Measurements from ENCODE around the gene BFSP2. TPM values are rescaled to one million over a fixed set of nuclear protein-coding genes. Genes with fewer than 3 reads are reported as not detected.

Gene BFSP2
- total RNA-seq, 1 experiment from 2014 or later: 0.67 TPM

DNA sequence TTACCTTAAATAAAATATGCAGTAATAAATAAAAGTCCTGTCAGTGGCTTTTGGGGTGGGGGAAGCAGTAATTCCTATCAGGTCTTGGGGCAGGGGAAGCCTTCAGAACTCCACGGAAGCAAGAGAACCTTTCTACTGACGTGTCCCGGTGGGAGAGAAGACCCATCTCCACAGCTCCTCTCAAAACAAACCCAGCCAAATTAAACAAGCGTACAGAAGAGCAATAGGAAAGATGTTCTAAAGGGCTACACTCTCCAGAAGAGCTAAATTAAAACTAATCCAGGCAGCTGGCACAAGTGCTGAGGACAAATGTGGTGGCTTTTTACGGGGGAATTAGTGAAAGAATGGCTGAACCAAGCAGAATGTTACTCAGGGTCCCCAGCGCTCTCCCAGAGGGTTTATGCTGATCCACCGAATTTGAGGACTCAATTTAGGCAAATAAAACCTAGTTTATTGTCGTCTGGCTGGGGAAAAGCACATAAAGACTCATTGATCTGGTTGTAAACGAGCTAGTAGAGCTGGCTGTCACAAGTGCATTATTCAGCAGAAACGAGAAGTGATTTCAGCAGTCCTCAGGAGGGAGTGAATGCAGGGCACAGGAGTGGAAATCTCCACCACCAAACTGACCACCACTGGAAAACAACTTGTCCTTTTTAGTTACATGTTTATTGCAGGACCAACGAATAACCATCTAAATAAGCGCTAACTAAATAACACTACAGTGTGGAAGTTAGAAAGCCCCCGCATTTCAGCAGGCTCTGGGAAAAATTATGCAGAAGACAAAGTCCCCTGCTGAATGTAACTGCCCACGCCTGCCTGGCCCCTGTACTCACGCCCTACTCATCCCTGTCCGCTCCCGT lies 13.5 kb downstream of the BFSP2 start:
- intact Hi-C loops (cut with micrococcal nuclease; ENCODE audit: unreplicated experiment): no loop called here
- TF ChIP-seq SIN3A (IDR thresholded peaks at IDR 0.05; ENCODE audit: borderline replicate concordance, insufficient read depth, low read depth, low read length): no peak
- TF ChIP-seq, protein P1, sequence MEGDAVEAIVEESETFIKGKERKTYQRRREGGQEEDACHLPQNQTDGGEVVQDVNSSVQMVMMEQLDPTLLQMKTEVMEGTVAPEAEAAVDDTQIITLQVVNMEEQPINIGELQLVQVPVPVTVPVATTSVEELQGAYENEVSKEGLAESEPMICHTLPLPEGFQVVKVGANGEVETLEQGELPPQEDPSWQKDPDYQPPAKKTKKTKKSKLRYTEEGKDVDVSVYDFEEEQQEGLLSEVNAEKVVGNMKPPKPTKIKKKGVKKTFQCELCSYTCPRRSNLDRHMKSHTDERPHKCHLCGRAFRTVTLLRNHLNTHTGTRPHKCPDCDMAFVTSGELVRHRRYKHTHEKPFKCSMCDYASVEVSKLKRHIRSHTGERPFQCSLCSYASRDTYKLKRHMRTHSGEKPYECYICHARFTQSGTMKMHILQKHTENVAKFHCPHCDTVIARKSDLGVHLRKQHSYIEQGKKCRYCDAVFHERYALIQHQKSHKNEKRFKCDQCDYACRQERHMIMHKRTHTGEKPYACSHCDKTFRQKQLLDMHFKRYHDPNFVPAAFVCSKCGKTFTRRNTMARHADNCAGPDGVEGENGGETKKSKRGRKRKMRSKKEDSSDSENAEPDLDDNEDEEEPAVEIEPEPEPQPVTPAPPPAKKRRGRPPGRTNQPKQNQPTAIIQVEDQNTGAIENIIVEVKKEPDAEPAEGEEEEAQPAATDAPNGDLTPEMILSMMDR (IDR thresholded peaks at IDR 0.05): no peak
- TF ChIP-seq POLR2AphosphoS5 (IDR thresholded peaks at IDR 0.05; ENCODE audit: low read depth, low read length): peak; percentile 69; the same call in 1 of the 2 replicates
- TF ChIP-seq TCF7L2 (IDR thresholded peaks at IDR 0.05; ENCODE audit: low read depth, low read length): no peak
- no TSS peak for BruUV-seq (replicated peaks)
- peak overlapping the region; percentile 98 for H3K27ac ChIP-seq (ENCODE audit: low read length)
- peaks cover 41% of the 10 kb centered on the region for H3K4me1 ChIP-seq (ENCODE audit: control insufficient read depth, insufficient read depth, low read length)
- no peaks in the 10 kb centered on the region for H3K9me3 ChIP-seq (ENCODE audit: control insufficient read depth, insufficient read depth, low read depth, low read length)
- H3K27me3 ChIP-seq (ENCODE audit: control insufficient read depth, insufficient read depth, low read length): no peaks in the 10 kb centered on the region
- in situ Hi-C loops (cut with HindIII; ENCODE audit: low pct_unique_long_range_greater_than_20kb, low sequenced_read_pairs): no loop called here
- no peaks in the 10 kb centered on the region for H3K36me3 ChIP-seq (ENCODE audit: control insufficient read depth, insufficient read depth, low read length)
- H3K4me3 ChIP-seq (ENCODE audit: low read depth in 2 of 2, low read length in 2 of 2): peak overlapping the region; percentile 38 to 64
- ATAC-seq: peak; percentile 82
- peak; percentile 36 for DNase-seq (ENCODE audit: low read depth, low spot score)
- ChIA-PET CTCF (interaction anchor here (0.6 to 1.7 kb wide), 2 partner anchors 160 to 372 kb away, joined by 4 to 5 read pairs; partner anchors contain the start of gene CDV3), POLR2A (interaction anchor here (0.6 to 0.8 kb wide), 2 partner anchors 163 to 166 kb away, joined by 3 to 4 read pairs; no protein-coding TSS in a partner anchor)

DNA sequence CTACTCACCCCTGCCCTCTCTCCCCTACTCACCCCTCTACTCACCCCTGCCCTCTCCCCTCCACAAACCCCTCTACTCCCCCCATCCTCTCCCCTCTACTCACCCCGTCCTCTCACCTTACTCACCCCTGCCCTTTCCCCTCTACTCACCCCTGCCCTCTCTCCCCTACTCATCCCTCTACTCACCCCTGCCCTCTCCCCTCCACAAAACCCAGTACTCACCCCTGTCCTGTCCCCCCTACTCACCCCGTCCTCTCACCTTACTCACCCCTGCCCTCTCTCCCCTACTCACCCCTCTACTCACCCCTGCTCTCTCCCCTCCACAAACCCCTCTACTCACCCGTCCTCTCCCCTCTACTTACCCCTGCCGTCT lies 14.2 kb downstream of the BFSP2 start:
- ChIA-PET CTCF (no interaction called here), POLR2A (no interaction called here)
- intact Hi-C loops (cut with micrococcal nuclease; ENCODE audit: unreplicated experiment) (no loop called here), in situ Hi-C loops (cut with HindIII; ENCODE audit: low pct_unique_long_range_greater_than_20kb, low sequenced_read_pairs) (no loop called here)
- TF ChIP-seq, protein P1 (IDR thresholded peaks at IDR 0.05): no peak
- TF ChIP-seq POLR2AphosphoS5 (IDR thresholded peaks at IDR 0.05; ENCODE audit: low read depth, low read length) (no peak), TCF7L2 (IDR thresholded peaks at IDR 0.05; ENCODE audit: low read depth, low read length) (no peak), SIN3A (IDR thresholded peaks at IDR 0.05; ENCODE audit: borderline replicate concordance, insufficient read depth, low read depth, low read length) (no peak)
- TF ChIP-seq, protein P2, sequence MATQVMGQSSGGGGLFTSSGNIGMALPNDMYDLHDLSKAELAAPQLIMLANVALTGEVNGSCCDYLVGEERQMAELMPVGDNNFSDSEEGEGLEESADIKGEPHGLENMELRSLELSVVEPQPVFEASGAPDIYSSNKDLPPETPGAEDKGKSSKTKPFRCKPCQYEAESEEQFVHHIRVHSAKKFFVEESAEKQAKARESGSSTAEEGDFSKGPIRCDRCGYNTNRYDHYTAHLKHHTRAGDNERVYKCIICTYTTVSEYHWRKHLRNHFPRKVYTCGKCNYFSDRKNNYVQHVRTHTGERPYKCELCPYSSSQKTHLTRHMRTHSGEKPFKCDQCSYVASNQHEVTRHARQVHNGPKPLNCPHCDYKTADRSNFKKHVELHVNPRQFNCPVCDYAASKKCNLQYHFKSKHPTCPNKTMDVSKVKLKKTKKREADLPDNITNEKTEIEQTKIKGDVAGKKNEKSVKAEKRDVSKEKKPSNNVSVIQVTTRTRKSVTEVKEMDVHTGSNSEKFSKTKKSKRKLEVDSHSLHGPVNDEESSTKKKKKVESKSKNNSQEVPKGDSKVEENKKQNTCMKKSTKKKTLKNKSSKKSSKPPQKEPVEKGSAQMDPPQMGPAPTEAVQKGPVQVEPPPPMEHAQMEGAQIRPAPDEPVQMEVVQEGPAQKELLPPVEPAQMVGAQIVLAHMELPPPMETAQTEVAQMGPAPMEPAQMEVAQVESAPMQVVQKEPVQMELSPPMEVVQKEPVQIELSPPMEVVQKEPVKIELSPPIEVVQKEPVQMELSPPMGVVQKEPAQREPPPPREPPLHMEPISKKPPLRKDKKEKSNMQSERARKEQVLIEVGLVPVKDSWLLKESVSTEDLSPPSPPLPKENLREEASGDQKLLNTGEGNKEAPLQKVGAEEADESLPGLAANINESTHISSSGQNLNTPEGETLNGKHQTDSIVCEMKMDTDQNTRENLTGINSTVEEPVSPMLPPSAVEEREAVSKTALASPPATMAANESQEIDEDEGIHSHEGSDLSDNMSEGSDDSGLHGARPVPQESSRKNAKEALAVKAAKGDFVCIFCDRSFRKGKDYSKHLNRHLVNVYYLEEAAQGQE (IDR thresholded peaks at IDR 0.05; ENCODE audit: insufficient read depth in 1 of 2, low read depth in 2 of 2, low read length in 1 of 2): no peak
- Histone ChIP-seq H3K36me3 (ENCODE audit: control insufficient read depth, insufficient read depth, low read length) (no peaks in the 10 kb centered on the region), H3K9me3 (ENCODE audit: control insufficient read depth, insufficient read depth, low read depth, low read length) (no peaks in the 10 kb centered on the region), H3K27me3 (ENCODE audit: control insufficient read depth, insufficient read depth, low read length) (no peaks in the 10 kb centered on the region), H3K27ac (ENCODE audit: low read length) (peak overlapping the region; percentile 98), H3K4me3 (ENCODE audit: low read depth in 2 of 2, low read length in 2 of 2) (peak overlapping the region in 1 of 2 experiments; percentile 64; a peak in 1 of 4 replicates), H3K4me1 (ENCODE audit: control insufficient read depth, insufficient read depth, low read length) (peaks cover 37% of the 10 kb centered on the region)
- DNase-seq (ENCODE audit: low read depth, low spot score): no peak
- no peak for ATAC-seq
- BruUV-seq (replicated peaks): no TSS peak

Measured in Panc1 (cell line).